H4 (cell line): ENCODE measurements around the gene ANKH. TPM values are rescaled to one million over a fixed set of nuclear protein-coding genes. Genes with fewer than 3 reads are reported as not detected.

Source experiments
- DNase-seq: peaks from one replicate; pipeline ENCODE4 v3.0.0-alpha.2; 2015; ENCODE audit warnings: low spot score
- total RNA-seq: library from RNA; depleted of rRNA; stranded (reverse); fragments of >200 nt; shearing (Covaris generic); gene quantifications from 2 replicates; pipeline ENCODE4 v1.2.3, GENCODE V29; 2014

Gene ANKH
- total RNA-seq, 1 experiment from 2014 or later = 20.8 TPM

DNA sequence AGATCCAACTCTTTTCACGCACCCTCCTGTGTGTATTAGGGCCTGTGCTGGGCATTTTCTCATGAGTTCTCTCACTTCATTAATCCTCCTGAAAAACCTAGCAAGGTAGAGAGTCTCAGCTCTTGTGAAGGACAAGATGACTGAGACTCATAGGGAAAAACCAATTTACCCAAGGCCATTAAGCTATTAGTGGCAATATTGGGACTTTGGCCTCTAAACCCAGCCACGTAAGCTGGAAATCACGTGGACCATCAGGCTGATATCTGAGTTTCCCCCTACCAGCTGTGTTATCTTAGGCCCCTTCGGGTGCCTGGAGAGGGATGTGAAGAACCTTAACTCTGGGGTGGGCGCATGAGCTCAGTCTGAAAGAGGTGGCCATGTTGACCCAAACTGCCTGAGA lies 80.7 kb downstream of the ANKH start:
- no peak for DNase-seq

DNA sequence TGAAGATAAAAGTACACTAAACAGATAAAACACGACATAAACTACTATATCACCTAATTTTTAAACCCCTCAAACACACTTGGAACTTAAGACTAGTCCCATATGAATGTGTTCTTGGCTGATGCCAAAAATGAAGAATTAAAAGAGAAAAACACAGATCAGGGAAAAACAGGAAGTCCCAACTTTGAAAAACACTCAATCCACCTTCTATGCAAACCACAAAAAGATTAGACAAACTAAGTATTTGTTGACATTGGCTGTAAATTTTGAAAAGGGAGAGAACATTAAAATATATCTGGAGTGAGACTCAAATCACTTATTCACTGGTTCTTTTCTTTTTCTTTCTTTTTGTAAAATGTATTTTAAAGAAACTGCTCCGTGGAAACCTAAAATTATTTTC lies 81.4 kb downstream of the ANKH start:
- DNase-seq = no peak

DNA sequence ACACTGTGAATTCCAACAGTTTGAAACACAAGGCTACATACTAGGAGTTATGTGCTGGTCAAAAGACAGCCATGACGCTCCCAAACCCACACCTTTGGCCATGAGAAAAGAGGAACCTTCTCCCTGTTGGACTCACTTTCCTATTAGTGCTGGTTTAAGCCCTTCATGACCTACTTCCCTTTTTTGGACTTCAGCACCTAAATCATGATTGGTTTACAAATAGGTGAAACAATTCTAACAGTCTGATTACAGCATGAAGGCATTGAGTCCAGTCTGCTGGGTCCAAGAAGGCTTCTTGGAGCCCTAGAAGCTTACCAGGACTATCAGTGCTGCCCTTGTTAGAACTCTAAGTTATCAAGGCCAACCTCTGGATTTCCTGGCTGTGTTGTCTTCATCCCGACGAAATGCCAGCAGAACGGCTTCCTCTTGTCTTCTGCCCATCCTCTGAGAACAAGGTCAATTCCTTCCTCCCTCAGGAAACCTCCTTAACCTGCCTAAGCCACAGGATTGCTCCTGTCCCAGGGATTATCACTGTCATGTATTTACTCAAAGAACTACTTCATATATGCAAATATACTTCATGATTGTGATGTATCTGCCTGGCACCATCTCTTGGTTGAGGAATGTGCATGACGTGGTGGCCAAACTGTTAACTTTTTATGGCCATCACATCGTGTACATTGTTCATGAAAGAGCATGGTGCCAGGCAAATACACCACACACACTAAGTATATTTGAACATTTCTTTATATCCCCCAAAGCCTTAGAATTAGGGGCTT lies 83.6 kb downstream of the ANKH start:
- DNase-seq = no peak

DNA sequence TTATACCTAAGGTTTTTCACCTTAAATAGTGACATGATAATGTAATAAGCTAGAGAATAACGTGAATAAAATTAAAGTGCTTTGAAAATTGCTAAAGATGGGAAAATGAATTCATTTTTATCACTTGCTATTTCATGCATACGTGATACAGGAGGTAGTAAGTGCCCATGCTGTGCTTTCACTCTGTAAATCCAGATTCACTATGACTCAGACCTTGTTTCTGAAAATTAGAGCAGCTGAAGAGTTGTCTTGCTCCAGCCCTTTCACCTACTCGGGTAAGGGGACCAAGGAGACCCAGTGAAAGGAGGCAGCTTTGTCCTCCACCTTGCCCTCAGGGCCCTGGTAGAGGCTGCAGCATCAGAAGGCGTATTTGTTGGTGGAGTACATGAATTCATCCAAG lies 87.9 kb downstream of the ANKH start:
- no peak for DNase-seq

DNA sequence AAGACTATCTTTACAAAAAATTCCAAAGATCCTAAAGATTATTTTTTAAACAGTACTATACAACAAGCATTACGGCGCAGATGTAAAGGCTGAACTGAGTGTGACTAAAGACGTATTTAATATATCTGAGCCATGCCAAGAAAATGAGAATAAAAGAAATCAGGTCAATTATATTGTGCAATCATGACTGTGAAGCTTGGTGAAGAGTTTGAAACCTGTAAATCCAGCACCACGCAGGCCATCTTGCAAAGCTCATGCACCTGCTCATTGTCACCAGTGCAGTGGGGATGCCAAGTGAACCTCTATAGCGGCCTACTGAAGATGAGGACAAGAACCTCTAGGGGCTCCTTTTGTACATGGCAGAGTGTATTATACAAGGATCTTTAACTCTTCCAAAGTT lies 89.0 kb downstream of the ANKH start:
- no peak for DNase-seq

DNA sequence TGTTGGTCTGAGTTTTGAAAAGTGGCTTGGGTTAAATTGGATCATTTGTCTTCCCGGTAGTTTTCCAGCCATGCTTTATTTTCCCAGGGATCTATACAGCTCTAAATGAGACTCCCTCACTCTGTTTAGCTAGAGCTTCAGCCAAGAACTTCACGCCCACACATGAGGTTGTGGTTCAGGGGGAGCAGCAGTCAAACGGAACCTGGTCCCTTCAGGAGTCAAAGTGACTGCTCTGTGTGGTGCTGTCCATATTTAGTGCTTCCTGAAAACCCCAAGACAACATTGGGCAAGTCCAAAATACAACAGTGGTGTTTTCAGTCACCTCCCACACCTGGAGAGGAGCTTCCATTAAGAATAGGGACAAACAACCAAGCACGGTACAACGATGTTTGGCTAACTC lies 90.5 kb downstream of the ANKH start:
- no peak for DNase-seq

DNA sequence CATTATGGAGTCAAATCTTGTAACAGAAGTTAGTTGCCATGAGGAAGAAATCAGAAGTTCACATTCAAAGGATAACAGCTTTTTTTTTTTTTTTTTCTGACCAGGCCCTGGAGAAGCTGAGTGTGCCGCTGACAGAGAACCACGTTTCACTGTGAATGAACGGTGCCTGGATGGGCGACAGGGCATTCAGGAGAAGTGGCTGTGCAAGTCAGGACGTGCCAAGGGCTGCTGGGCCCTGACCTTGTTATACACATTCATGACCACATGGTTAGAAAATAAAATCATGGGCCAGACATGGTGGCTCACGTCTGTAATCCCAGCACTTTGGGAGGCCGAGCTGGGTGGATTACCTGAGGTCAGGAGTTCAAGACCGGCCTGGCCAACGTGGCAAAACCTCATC lies 91.6 kb downstream of the ANKH start:
- no peak for DNase-seq

DNA sequence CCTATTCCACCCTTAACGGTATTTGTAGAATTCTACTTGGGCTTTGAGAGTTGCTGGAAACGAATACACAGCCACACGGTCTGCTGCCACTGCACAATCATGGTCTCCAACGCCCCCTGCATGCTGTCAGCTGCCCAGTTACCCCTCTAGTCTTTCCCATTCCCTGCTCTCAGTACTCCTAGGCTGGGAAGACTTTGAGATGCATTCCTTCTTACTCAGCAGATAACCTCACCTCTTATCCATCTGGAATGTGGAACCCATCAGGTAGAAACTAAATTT lies 92.8 kb downstream of the ANKH start:
- DNase-seq = no peak

DNA sequence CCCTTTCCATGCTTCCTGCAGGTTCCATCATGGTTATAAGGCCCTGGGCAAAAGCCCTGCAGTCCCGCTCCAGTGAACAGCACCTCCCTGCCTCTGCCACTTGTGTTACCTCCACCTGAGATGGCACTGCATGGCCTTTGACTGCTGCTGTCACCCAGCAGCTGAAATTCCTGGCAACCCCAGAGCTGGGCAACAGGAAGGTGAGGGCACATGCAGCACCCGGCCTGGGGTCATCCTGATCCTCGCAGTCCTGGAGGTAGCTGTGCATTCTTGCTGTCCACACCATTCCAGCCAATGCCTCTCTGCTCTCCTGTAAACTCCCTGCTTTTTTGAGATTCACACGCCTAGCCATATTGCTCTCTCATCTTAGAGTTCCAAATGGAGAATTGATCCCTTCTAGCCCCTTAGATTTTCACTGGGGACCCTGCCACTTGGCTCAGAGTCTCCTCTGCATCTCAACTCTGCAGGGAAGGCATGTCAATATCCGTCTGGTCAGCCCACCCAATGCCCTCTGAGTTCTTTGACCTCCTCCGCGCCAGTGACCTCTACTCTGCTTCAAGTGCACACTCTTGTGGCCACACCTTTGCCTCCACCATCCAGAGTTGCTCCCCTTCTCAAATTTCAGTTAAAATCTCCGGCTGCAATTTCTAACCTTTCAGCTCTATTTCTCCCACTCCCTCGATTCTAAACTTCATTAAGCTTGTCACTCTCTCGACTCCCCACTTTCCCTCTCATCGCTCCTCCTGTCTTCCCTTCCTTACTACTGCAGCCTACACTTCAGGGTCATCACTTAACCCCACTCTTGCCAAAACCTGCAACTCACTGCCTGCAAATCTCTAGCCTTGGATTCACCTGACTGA lies 93.4 kb downstream of the ANKH start:
- DNase-seq = no peak

DNA sequence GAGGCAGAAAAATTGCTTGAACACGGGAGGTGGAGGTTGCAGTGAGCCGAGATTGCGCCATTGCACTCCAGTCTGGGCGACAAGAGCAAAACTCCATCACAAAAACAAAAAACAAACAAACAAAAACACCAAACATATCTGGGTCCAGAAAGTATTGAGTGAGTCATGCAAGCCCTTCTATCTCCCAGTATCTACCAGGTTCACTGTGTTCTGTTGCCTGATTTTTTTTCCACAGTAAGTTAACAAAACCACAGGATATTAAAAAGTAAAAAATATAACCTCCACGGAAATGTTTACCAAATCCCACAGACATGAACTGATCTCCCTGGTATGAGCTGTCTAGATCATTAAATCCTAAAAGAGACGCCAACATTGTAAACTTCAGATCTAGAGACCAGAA lies 94.4 kb downstream of the ANKH start:
- no peak for DNase-seq

DNA sequence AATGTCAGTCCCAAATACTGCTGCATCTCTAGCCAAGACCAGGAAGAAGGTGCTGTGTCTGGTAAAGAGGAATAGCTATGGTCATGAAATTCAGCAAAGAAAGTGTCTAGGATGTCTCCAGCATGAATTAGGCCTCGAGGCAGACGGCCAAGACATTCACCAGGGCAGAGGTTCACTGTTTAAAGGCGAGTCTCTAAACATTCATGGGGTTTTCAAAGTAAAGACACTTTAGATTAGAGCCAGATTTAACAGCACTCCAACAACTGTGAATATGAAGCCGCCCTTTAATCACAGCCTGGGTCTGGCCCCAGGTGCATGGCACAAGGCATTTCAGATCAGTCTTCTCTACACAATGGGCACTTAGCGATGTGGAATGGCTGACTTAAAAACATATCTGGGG lies 95.0 kb downstream of the ANKH start:
- DNase-seq = no peak

DNA sequence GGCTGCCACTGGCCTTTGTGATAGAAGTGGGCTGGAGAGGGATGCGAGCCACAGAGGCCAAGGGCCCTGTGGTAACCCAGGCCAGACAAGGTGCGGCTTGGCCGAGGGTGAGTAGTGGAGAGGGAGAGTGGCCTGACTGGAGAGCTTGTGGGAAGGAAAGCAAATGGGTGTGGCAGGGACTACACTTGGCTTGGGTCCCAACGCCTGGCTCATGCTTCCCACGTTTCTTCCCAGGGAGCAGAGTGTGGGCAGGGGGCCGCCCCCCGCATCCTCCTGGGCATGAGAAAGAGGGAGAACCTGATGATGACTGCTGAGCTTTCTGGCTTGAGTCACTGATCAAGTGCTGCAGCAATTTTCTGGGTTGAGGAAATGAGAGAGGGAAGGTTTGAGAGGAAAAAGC lies 95.7 kb downstream of the ANKH start:
- peak; percentile 71 for DNase-seq

DNA sequence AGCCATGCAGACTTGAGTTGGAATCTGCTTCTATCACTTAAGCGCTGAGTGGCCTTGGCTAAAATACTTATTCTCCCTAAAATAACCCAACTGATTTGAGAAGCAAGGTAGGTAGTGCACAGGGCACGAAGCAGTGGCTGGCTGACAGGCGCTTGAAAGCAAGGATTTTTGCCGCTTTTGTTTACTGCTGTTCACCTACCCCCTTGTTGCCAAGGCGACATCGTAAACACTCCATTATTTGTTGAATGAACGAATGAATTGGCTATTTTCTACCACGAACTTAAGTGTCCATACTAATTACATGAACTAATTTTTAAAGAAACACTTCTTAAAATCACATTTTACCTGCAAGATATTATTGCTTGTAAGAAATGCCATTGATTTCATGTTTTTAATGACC lies 98.0 kb downstream of the ANKH start:
- no peak for DNase-seq

DNA sequence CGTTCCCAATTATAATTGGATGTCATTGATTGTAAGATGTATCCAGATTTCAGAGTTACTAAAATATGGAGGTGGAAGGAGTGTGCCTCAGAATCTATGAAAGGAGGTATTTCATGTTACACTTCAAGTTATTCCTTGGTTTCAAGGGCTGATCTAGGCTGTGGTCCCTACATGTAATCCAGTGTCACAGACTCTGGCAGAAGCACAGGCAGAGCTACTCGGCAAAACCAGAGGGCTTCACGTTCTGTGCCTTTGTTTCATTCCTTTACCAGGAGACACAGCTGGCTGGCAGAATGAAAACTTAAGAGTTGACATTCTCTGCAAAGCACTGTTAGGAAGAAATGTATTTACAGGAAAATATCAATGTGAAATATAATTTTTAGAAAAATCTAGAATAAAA lies 99.6 kb downstream of the ANKH start:
- DNase-seq = no peak

DNA sequence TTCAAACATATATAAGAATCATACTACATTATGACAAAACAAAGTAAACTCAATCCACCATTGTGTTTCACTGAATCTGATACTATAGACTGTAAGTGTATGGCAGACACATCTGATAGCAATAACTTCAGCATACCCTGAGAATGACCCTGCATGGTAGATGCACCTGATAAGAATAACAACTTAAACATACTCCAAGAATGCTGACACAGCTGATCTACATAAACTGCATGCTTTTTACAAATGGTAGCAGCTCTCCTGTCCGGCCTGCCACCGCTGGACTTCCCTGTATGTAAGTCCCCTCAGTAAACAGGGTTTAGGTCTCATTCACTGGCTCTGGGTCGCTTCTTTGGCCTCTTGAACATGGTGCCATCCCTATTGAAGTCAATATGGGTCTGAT lies 100.4 kb downstream of the ANKH start:
- DNase-seq = no peak

DNA sequence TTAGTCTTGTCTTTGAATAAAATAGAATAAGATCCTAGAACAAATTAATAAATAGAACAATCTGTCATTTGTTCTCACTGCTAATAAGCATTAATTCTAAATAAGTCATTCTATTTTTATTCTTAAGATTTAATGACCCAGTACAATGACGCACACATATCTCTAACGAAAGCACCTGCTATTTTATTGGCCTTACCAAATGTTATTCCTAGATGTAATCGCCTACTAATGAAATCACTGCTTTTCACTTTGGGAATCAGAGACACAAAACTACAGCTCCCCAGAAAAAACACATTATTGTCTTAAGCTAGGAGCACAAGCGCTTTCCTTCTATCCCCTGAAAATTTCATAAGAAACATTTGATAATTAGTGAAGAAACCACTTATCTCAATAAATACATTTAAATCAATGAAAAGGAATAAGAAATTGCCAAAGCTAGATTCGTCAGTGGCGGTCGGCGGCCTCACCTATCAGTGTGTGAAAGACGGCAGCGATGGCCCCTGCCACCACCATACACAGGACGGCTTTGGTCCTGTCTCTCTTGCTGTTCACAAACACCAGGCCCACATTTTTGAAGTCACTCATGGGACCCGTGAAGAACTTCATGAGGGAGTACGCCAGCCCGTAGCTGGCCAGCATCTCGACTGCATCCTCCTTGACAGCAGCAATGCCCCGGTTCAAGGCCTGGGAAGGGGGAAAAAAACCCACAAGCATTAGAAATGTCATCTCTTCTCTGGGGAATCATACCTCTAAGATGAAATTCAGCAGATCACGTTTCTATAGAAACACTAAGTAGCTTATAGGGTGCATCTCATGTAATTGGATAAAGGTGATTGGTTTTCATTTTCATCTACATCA lies 102.8 kb downstream of the ANKH start:
- DNase-seq = no peak

DNA sequence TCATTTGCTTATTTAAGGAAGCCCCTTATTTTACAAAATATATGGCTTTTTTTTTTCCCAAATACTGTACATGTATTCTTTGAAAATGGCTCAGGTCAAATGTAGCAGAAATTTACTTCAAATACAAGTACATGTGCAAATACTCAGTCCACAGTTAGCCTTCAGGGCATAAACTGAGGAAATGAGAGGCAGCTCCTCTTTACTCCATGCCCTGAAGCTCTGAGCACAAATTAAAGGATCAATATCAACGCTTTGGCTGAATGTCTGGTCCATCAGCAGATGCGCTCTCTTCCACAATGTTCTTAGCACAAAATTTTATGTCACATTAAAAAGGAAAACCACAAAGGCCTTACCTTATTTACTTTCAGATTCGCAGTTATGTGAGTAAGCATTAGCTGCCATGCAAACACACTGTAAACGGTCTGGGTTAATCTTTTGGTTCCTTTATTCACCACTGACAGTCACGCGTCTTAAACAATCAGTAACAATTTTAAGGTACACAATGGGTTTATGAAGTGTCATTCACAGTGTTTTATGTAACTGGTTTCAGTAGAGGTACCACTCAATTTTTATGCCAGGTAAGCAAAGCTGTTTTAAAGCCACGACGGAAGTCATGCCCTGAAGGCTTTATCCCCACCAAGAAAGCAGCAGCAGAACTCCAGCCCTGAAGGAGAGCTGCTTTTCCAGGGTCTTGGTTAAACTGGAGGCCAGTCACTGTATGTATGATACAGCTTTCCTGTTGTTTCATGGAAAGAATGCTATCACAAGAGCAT lies 103.7 kb downstream of the ANKH start:
- peak; percentile 56 for DNase-seq

DNA sequence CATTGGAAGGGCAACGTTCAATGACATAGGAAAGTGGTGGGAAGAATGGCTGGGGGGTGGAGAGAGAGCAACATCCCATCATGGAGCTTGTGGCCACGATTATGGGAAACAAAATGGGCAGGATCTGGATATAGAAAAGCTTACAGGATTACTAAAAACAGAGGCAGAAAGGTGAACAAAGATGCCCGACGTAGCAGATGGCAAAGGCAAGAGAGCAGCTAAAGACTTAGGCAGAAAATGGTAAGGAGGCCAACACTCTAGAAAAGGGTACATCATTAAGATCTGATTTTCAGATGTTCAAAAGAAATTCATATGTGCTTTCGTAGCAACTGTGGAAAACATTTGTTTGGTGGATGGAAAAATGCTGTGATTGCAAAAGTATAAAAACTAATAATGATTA lies 104.5 kb downstream of the ANKH start:
- DNase-seq = no peak

DNA sequence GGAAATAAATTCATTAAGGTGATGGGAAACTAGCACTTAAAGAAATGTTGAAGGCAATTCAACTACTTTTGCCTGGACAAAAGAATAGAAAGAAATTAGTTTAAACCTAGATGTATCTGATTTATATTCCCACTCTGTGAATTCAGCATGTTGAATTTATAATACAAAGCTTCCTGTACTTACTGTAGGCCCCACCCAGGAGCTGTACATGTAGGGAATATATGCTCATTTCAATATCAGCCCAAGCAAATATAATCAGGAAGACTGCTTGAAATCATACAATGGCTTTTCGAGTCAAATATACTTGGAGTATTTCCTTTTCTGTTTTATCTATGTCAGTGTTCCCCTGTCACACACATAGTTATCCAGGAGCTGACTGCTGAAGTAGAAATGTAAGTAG lies 105.0 kb downstream of the ANKH start:
- DNase-seq = no peak

DNA sequence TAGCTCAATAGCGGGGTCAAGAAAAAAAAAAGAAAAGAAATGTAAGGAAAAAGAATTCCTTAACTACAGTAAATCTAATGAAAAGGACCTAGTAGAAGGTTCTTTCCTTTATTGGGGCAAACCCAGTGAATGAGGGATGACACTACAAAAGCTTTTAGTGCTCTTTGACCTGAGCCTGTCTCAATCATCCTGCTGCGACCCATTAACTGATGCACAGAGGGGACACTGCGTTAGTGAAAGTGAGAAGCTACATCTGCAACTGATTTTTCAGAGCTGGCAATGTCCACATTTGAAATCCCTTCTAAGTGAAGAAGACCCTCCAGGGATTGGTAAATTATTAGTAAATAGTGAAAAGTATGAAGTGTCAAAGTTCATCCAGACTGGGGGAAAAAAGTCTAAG lies 106.0 kb downstream of the ANKH start:
- no peak for DNase-seq

DNA sequence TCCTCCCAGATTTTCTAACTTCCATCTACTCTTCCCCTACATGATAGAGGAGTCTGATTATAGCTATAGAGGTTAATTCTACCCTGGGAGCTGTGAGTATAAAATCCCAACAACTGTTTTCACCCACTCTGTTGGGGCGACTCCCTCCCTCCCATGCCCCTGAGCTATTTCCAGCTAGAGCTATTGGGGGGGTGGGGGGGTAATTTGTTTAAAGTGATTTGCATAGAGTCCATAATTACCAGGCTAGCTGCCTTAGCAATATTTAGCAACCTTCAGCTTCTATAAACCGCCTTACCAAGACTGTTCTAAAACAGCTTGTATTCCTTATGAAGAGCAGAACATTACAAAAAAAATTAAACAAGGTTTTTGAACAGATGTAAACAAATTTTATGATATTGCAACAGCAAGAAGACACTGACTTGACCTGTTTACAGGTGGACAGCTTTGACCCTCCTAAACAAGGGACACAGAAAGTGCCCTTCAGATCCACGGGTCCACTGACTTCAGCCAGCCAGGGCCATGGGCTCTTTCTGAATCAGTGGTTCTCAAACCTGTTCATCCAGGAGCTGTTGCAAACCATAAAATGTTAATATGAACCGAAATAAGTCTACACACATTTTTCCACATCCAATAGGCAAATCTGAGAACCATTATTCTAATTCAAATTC lies 108.9 kb downstream of the ANKH start:
- no peak for DNase-seq
